Bronchial epithelial cell (primary cell): ENCODE data around the gene BAIAP2L2. TPM values are rescaled to one million over a fixed set of nuclear protein-coding genes. Genes with fewer than 3 reads are reported as not detected.

ENCODE experiments used
- DNase-seq: peaks from one replicate; pipeline ENCODE4 v3.0.0-alpha.2; 2010; ENCODE audit warnings: low read depth
- FAIRE-seq: peaks from 2 replicates; lab custom pipeline; 2011; peaks lifted over from hg19 to GRCh38; lab: Jason Lieb, UNC
- H3K27me3 ChIP-seq: 2 replicates; pipeline ENCODE4 v1.5.1; 2011; ENCODE audit warnings: low read length; ENCODE audit not compliant: control insufficient read depth, insufficient read depth
- H3K36me3 ChIP-seq: 2 replicates; pipeline ENCODE4 v1.5.1; 2011; ENCODE audit warnings: low read length; ENCODE audit not compliant: control insufficient read depth, insufficient read depth
- H3K4me3 ChIP-seq: 2 replicates; pipeline ENCODE4 v1.5.1; 2011; ENCODE audit warnings: mild to moderate bottlenecking, low read depth, low read length, control low read depth
- total RNA-seq: library from RNA; depleted of rRNA; stranded (reverse); fragments of >200 nt; gene quantifications from 2 replicates; pipeline ENCODE4 v1.2.1, GENCODE V29; 2014
- TF ChIP-seq, protein P1 (sequence below): IDR thresholded peaks from 2 replicates; pipeline ENCODE4 v1.5.1; 2011; ENCODE audit warnings: mild to moderate bottlenecking, moderate library complexity, low read length, control low read depth, inconsistent platforms; ENCODE audit not compliant: insufficient read depth, severe bottlenecking

The BAIAP2L2 gene
- total RNA-seq, 1 donor from 2014 or later: 0.26 TPM

DNA sequence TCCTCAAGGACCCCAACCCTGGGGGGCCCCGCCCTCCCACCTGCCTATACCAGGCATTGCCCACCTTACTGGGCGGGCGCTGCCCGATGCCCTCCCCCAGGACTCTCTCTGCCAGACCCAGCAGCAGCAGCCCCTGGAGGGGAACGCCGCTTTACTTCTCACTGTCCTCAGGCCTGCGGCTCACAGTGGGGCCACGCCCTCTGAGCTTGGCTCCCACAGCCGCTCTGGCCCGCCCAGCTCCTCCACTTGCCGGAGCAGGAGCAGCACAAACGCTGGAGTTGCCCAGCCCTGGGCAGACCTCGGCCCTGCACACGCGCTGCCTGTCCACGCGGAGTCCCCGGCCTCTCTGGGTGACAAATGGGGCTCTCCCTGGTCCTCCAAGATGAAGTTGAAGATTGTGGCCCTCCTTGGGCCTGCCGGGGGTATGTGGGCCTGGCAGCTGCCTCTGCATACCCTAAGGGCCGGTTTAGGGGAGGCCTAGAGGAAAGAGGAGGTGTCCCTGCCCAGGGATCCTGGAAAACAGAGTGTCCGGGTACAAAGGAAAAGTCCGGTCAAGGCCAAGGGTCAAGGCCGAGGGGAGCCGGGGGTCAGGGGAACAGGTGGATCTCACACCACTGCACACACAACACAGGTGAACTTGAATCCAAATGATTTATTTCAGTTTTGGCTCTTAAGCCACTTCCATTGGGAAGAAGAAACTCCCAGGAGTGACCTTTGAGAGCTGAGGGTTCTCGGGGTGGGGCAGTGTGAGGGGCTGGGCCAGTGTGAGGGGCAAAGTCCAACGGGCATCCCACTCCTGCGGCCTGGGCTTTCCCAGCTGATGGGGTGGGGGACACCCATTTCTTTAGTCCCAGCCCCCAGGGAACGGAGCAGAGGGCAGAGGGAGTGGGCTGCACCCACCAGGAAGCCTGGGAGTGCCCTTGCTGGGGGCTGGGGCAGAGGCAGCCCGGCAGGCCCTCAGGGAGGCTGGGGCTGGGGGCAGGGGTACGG lies 674 bp upstream of the BAIAP2L2 start:
- FAIRE-seq (no peak), DNase-seq (no peak)
- TF ChIP-seq, protein P1, sequence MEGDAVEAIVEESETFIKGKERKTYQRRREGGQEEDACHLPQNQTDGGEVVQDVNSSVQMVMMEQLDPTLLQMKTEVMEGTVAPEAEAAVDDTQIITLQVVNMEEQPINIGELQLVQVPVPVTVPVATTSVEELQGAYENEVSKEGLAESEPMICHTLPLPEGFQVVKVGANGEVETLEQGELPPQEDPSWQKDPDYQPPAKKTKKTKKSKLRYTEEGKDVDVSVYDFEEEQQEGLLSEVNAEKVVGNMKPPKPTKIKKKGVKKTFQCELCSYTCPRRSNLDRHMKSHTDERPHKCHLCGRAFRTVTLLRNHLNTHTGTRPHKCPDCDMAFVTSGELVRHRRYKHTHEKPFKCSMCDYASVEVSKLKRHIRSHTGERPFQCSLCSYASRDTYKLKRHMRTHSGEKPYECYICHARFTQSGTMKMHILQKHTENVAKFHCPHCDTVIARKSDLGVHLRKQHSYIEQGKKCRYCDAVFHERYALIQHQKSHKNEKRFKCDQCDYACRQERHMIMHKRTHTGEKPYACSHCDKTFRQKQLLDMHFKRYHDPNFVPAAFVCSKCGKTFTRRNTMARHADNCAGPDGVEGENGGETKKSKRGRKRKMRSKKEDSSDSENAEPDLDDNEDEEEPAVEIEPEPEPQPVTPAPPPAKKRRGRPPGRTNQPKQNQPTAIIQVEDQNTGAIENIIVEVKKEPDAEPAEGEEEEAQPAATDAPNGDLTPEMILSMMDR: no peak
- H3K36me3 ChIP-seq: peaks cover 4% of the 10 kb centered on the region
- H3K27me3 ChIP-seq: no peaks in the 10 kb centered on the region
- no peak overlapping the region for H3K4me3 ChIP-seq

DNA sequence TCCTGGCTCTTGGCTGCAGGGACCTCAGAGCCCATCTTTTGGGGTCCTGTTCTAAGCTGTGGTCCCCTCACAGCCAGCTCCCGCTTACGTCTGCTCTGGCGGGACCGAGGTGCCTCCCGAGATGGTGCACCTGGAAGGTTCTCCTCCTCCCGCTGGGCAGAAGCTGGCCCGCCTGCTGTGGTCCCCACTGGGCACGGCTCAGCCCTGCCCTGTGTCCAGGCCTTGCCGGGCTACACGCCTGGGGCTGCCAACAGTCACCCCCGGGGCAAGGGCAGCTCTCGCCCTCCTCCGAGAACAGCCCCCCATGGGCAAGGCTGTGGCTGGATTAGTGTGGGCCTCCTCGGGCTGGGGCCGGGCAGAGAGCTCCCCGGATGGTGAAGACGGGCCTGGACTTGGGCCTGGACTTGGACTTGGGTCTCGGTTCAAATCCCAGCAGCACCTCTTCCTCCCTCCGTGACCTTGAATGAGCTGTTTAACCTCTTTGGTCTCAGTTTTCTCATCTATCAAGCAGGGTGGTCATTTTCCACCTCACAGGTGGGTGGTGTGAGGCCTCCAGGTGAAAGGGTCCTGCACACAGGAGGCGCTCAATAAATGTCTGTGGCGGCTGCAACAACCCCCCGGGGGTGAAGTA lies 998 bp downstream of the BAIAP2L2 start:
- Histone ChIP-seq H3K4me3 (no peak overlapping the region), H3K36me3 (peaks cover 4% of the 10 kb centered on the region), H3K27me3 (no peaks in the 10 kb centered on the region)
- TF ChIP-seq, protein P1: no peak
- DNase-seq (no peak), FAIRE-seq (no peak)

DNA sequence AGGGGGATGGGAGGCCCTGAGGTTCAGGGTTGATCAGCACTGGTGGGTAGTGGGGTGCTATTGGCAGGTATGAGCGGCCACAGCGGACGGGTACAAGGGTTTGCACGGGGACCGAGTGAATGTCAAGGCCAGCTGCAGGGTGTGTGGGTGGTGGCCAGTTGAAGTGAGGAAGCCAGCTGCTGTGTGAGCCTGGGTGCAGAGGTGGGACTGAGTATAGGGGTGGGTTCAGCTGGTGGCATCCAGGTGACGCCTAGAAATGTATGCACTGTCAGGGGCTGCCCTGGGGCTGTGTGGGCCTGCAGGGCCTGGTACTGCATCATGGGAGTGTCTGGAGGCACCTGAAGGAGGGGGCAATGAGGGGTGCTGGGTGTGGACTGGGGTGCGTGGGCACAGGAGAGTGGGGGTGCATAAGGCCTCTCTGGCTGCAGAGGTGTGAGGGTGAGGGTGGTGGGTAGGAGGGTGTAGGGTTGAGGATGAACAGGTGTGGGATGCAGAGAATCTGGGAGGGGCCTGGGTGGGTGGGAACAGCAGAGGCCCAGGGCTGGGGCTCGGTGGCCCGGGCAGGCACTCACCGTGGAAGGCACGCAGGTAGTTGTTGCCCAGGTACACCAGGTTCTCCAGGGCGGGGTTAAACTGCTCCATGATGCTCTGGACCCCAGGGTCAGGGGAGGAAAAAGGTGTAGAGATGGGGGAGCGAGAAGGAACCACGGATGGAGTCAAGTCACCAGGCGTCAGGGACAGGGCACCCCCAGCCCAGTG lies 1.7 kb downstream of the BAIAP2L2 start:
- H3K27me3 ChIP-seq: no peaks in the 10 kb centered on the region
- H3K36me3 ChIP-seq: peaks cover 4% of the 10 kb centered on the region
- FAIRE-seq (no peak), DNase-seq (no peak)
- no peak overlapping the region for H3K4me3 ChIP-seq
- TF ChIP-seq, protein P1: no peak

DNA sequence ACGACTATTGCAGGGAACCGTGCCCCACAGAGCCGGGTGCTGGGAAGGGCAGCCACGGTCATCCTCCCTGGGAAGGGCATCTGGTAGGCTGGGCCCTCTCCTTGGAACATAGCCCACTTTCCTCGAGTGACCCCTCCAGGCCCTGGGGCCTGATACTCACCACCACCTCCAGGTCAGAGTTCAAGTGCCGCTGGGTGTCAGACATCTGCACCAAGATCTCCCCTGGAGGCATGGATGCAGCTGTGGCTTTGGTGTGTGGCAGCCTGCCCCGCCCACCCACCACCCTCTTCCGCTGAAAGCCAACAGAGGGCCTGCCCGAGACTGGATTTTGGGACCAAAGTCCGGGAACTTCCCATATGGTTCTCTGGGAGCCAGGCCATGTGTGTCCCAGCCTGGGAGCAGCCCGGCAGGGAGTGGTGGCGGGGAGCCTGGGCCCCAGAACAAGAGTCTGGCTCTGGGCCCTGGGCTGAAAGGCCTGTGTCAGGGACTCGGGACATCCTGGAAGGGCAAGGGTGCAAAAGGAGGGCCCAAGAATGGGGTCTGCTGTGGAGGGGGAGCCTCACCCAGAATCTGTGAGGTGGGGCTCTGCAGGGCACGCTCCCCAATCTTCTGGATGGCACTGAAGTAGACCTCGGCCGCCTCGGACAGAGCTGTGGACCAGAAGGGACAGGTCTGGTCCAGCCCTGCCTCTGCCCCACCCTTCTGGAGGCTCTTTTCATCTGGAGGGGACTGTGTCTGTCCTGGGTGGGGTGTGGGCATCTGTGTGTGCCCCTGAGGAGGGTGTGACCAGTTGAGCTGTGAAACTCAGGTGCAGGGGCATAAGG lies 2.6 kb downstream of the BAIAP2L2 start:
- Histone ChIP-seq H3K27me3 (no peaks in the 10 kb centered on the region), H3K36me3 (peaks cover 2% of the 10 kb centered on the region), H3K4me3 (no peak overlapping the region)
- no peak for FAIRE-seq
- no peak for DNase-seq
- TF ChIP-seq, protein P1: no peak

DNA sequence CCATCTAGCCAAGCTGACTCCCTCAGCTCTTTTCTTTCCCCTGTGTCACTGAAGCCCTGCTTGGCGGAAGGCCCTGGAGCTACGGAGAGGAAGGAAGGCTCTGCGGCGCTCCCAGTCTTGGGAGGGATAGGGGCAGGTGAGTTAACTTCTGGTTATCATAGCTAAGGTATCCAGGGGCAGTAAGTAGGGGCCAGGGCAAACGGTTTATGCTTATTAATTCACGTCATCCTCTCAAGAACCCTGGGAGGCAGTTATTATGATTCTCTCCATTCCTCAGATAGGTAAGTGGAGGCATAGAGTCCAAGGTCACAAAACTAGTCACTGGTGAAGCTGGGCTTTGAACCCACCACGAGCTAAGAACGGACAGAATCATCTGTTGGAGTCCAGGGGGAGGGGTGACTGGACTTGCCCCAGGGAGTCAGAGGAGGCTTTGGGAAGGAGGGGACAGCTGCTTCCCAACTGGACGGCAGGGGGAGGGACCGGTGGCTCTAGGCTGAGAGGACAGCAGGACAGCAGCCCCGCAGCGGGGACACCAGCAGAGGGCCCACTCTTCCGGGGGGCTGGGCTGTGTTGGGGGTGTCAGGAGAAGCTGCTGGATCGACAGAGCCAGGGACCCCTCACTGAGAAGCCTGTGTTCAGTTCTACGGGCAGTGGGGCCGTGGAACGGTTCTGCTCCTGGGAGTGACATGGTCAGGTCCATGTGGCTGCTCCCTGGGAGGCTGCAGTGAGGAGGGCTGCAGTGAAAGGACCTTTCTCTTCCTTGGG lies 3.5 kb downstream of the BAIAP2L2 start:
- TF ChIP-seq, protein P1: no peak
- H3K4me3 ChIP-seq: no peak overlapping the region
- H3K36me3 ChIP-seq: peaks cover 2% of the 10 kb centered on the region
- no peaks in the 10 kb centered on the region for H3K27me3 ChIP-seq
- FAIRE-seq (no peak), DNase-seq (no peak)
